CD4-positive, alpha-beta memory T cell (primary cell): ENCODE results near the gene ARPP21. TPM values are rescaled to one million over a fixed set of nuclear protein-coding genes. Genes with fewer than 3 reads are reported as not detected.

Source experiments
- CTCF ChIA-PET: fragments of 350-600 bp; sonication (Branson Sonifier 250); formaldehyde crosslinking; loops from one replicate; lab custom pipeline; 2021; ENCODE audit warnings: inconsistent platforms; ENCODE audit not compliant: partially characterized antibody; lab: Charles Lee
- POLR2A ChIA-PET: fragments of 350-600 bp; sonication (Branson Sonifier 250); formaldehyde crosslinking; loops from one replicate; lab custom pipeline; 2021; ENCODE audit not compliant: partially characterized antibody; lab: Charles Lee
- DNase-seq, 5 donors: peaks; one replicate each; pipeline versions ENCODE4 v3.0.0 to v3.0.0-alpha.2; 2020 to 2022; ENCODE audit warnings: mixed read lengths in 1 of 5
- H3K27ac ChIP-seq: one replicate; pipeline ENCODE4 v1.7.0; 2013; ENCODE audit warnings: low read depth, low read length
- H3K27me3 ChIP-seq: 2 replicates; pipeline ENCODE4 v1.7.0; 2013; ENCODE audit warnings: mild to moderate bottlenecking, low read length, moderate library complexity; ENCODE audit not compliant: insufficient read depth
- H3K36me3 ChIP-seq: 2 replicates; pipeline ENCODE4 v1.7.0; 2013; ENCODE audit warnings: mild to moderate bottlenecking, low read length, moderate library complexity; ENCODE audit not compliant: insufficient read depth
- H3K4me1 ChIP-seq: 2 replicates; pipeline ENCODE4 v1.7.0; 2013; ENCODE audit warnings: mild to moderate bottlenecking, low read length, moderate library complexity; ENCODE audit not compliant: insufficient read depth
- H3K4me3 ChIP-seq, 2 donors: one replicate each; pipeline ENCODE4 v1.7.0; 2013; ENCODE audit warnings: low read length in 2 of 2, mild to moderate bottlenecking in 1 of 2
- H3K9me3 ChIP-seq, 2 donors: one replicate each; pipeline ENCODE4 v1.7.0; 2013; ENCODE audit warnings: low read length in 2 of 2, control low read depth in 1 of 2; ENCODE audit not compliant: control insufficient read depth in 1 of 2
- H3K27ac Mint-ChIP-seq, 7 donors: one replicate each; pipeline ENCODE4 v1.8.0; 2020 to 2021; ENCODE audit warnings: mixed read lengths in 7 of 7, mild to moderate bottlenecking in 6 of 7, inconsistent platforms in 3 of 7, moderate library complexity in 3 of 7
- H3K27me3 Mint-ChIP-seq, 2 donors: one replicate each; pipeline ENCODE4 v1.8.0; 2020 to 2021; ENCODE audit warnings: mixed read lengths in 2 of 2
- H3K36me3 Mint-ChIP-seq, 2 donors: one replicate each; pipeline ENCODE4 v1.8.0; 2020 to 2021; ENCODE audit warnings: mixed read lengths in 2 of 2, inconsistent platforms in 1 of 2, mild to moderate bottlenecking in 1 of 2
- H3K4me1 Mint-ChIP-seq, 4 donors: one replicate each; pipeline ENCODE4 v1.8.0; 2020 to 2021; ENCODE audit warnings: mixed read lengths in 4 of 4, mild to moderate bottlenecking in 1 of 4
- H3K4me3 Mint-ChIP-seq, 8 donors: one replicate each; pipeline ENCODE4 v1.8.0; 2020 to 2021; ENCODE audit warnings: mixed read lengths in 8 of 8, mild to moderate bottlenecking in 7 of 8, moderate library complexity in 6 of 8, inconsistent platforms in 3 of 8
- H3K9me3 Mint-ChIP-seq, 8 donors: one replicate each; pipeline ENCODE4 v1.8.0; 2020 to 2021; ENCODE audit warnings: mixed read lengths in 8 of 8, mild to moderate bottlenecking in 5 of 8, inconsistent platforms in 3 of 8, moderate library complexity in 1 of 8
- intact Hi-C: fragments of 100-400 bp; cut with micrococcal nuclease; formaldehyde crosslinking; loops from one replicate; pipeline ENCODE4 v1.15.1; 2023
- polyA plus RNA-seq, 2 donors: library from polyadenylated mRNA; unstranded; fragments of 300-500 nt; fragmentation: Illumina TruSeq; gene quantifications; one replicate each; pipeline ENCODE4 v1.2.3, GENCODE V29; 2021
- total RNA-seq, 2 experiments: library from RNA; stranded (reverse); gene quantifications; one replicate each; pipeline ENCODE4 v1.2.3, GENCODE V29; 2021

ARPP21 gene
- total and polyA plus RNA-seq, 4 experiments from 2014 or later, result not detected

GRCh38 chr3:35721628-35722027, 82.3 kb downstream of the ARPP21 start:
- no peaks in the 10 kb centered on the region for H3K4me1 ChIP-seq
- H3K27ac Mint-ChIP-seq, result no peak overlapping the region
- no peaks in the 10 kb centered on the region for H3K27me3 Mint-ChIP-seq
- POLR2A ChIA-PET, result no interaction called here
- H3K4me3 ChIP-seq, result no peak overlapping the region
- no peaks in the 10 kb centered on the region for H3K27me3 ChIP-seq
- no peak overlapping the region for H3K4me3 Mint-ChIP-seq
- H3K36me3 Mint-ChIP-seq, result no peaks in the 10 kb centered on the region
- intact Hi-C loops, result no loop called here
- no peaks in the 10 kb centered on the region for H3K9me3 ChIP-seq
- H3K36me3 ChIP-seq, result no peaks in the 10 kb centered on the region
- no peaks in the 10 kb centered on the region for H3K4me1 Mint-ChIP-seq
- peaks cover 0 to 5% (median 0%) of the 10 kb centered on the region in 8 donors for H3K9me3 Mint-ChIP-seq
- no peak overlapping the region for H3K27ac ChIP-seq
- no peak for DNase-seq
- CTCF ChIA-PET, result no interaction called here

DNA sequence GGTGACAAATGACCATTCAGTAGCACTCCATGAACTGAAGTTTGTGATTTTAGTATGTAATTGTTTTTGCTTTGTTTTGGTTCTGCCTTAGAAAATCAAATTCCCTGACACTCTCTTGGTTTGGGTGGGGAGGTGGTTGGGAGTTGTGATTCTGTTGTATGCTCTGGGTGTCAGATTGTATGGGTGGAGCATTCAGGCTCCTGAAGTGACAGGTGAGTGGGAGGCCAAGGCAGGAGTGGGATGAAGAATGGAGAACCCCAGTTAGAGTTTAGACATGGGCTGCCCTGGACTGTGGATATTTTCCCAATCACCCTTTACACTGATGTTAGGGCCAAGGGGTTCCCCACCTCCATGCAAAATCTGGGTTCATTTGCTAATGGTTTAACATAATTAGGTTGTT, 83.6 kb downstream of the ARPP21 start:
- Histone ChIP-seq H3K4me1 (no peaks in the 10 kb centered on the region), H3K9me3 (no peaks in the 10 kb centered on the region), H3K36me3 (no peaks in the 10 kb centered on the region), H3K27ac (no peak overlapping the region), H3K4me3 (no peak overlapping the region), H3K27me3 (no peaks in the 10 kb centered on the region)
- H3K27me3 Mint-ChIP-seq, result no peaks in the 10 kb centered on the region
- H3K36me3 Mint-ChIP-seq, result no peaks in the 10 kb centered on the region
- intact Hi-C loops, result no loop called here
- no peak overlapping the region for H3K4me3 Mint-ChIP-seq
- no peaks in the 10 kb centered on the region for H3K4me1 Mint-ChIP-seq
- no peak overlapping the region for H3K27ac Mint-ChIP-seq
- ChIA-PET CTCF (no interaction called here), POLR2A (no interaction called here)
- peaks cover 0 to 5% (median 0%) of the 10 kb centered on the region in 8 donors for H3K9me3 Mint-ChIP-seq
- no peak for DNase-seq

DNA sequence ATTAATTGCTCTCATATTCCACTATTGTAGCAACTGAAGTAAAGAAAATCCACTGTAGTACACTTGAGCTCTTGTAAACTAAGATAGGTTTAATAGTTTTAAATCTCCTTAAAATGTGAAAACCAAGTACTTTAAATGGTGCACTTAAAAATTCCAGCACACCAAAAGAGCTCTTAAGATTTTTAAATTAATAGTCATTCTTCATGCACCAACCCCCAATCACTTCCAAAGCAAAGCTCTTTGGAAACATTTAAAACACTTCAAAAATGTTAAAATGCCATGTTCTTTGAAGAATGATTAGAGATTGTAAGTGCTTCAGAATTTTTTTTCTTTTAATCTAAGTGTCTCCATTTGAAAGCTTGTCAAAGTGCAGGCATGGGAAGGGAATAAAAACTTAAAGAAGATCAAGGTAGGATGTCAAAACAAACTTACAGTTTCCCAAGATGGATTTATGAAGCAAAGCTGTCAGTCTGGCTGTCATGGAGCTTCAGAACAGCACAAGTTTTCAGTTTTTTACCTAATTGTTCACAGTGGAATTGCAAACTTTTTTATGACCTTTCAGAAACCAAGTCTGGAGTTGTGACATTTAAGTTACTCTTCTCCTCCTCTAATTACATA, 84.3 kb downstream of the ARPP21 start:
- Histone ChIP-seq H3K36me3 (no peaks in the 10 kb centered on the region), H3K27me3 (no peaks in the 10 kb centered on the region), H3K9me3 (no peaks in the 10 kb centered on the region), H3K4me1 (no peaks in the 10 kb centered on the region), H3K4me3 (no peak overlapping the region), H3K27ac (no peak overlapping the region)
- Mint-ChIP-seq H3K27ac (no peak overlapping the region), H3K27me3 (no peaks in the 10 kb centered on the region), H3K9me3 (peaks cover 0 to 5% (median 0%) of the 10 kb centered on the region in 8 donors), H3K36me3 (no peaks in the 10 kb centered on the region), H3K4me1 (no peaks in the 10 kb centered on the region), H3K4me3 (no peak overlapping the region)
- DNase-seq, result no peak
- CTCF ChIA-PET, result no interaction called here
- intact Hi-C loops, result no loop called here
- POLR2A ChIA-PET, result no interaction called here

DNA sequence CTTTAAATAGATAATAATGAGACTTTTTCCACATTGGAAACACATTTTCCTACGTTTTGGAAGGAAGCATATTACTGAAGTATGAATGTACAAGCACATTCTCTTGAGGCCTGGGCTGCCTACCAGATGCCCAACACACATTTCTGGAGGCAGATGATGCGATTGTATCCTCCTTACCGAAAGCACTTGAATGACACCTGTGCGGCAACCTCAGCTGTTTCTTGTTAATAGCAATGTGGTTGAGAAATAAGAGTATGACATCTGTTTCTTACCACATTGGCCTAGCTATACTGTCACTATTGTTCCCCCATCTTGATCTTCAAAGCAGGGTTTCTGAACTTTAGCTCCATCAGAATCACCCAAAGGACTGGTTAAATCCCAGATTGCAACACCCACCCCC, 84.8 kb downstream of the ARPP21 start:
- Mint-ChIP-seq H3K27ac (no peak overlapping the region), H3K27me3 (no peaks in the 10 kb centered on the region), H3K9me3 (peaks cover 0 to 5% (median 0%) of the 10 kb centered on the region in 8 donors), H3K4me3 (no peak overlapping the region), H3K4me1 (no peaks in the 10 kb centered on the region), H3K36me3 (no peaks in the 10 kb centered on the region)
- Histone ChIP-seq H3K27ac (no peak overlapping the region), H3K27me3 (no peaks in the 10 kb centered on the region), H3K4me1 (no peaks in the 10 kb centered on the region), H3K9me3 (no peaks in the 10 kb centered on the region), H3K36me3 (no peaks in the 10 kb centered on the region), H3K4me3 (no peak overlapping the region)
- POLR2A ChIA-PET, result no interaction called here
- DNase-seq, result no peak
- intact Hi-C loops, result no loop called here
- CTCF ChIA-PET, result no interaction called here

GRCh38 chr3:35727179-35727578, 87.9 kb downstream of the ARPP21 start:
- Mint-ChIP-seq H3K9me3 (peaks cover 0 to 5% (median 0%) of the 10 kb centered on the region in 8 donors), H3K27ac (no peak overlapping the region), H3K36me3 (no peaks in the 10 kb centered on the region), H3K4me3 (no peak overlapping the region), H3K4me1 (no peaks in the 10 kb centered on the region), H3K27me3 (no peaks in the 10 kb centered on the region)
- H3K4me1 ChIP-seq, result no peaks in the 10 kb centered on the region
- CTCF ChIA-PET, result no interaction called here
- H3K4me3 ChIP-seq, result no peak overlapping the region
- DNase-seq, result no peak
- H3K9me3 ChIP-seq, result no peaks in the 10 kb centered on the region
- no peak overlapping the region for H3K27ac ChIP-seq
- no peaks in the 10 kb centered on the region for H3K36me3 ChIP-seq
- no peaks in the 10 kb centered on the region for H3K27me3 ChIP-seq
- POLR2A ChIA-PET, result no interaction called here
- intact Hi-C loops, result no loop called here

GRCh38 chr3:35733341-35733740, 94.0 kb downstream of the ARPP21 start:
- no peak overlapping the region for H3K4me3 ChIP-seq
- no peak overlapping the region for H3K27ac Mint-ChIP-seq
- H3K9me3 Mint-ChIP-seq, result peaks cover 0 to 6% (median 2%) of the 10 kb centered on the region in 8 donors
- no peaks in the 10 kb centered on the region for H3K36me3 ChIP-seq
- ChIA-PET CTCF (no interaction called here), POLR2A (no interaction called here)
- H3K36me3 Mint-ChIP-seq, result no peaks in the 10 kb centered on the region
- no peak overlapping the region for H3K27ac ChIP-seq
- no peaks in the 10 kb centered on the region for H3K4me1 Mint-ChIP-seq
- intact Hi-C loops, result no loop called here
- no peaks in the 10 kb centered on the region for H3K27me3 ChIP-seq
- DNase-seq, result no peak
- H3K4me1 ChIP-seq, result no peaks in the 10 kb centered on the region
- no peak overlapping the region for H3K4me3 Mint-ChIP-seq
- H3K9me3 ChIP-seq, result no peaks in the 10 kb centered on the region
- no peaks in the 10 kb centered on the region for H3K27me3 Mint-ChIP-seq

DNA sequence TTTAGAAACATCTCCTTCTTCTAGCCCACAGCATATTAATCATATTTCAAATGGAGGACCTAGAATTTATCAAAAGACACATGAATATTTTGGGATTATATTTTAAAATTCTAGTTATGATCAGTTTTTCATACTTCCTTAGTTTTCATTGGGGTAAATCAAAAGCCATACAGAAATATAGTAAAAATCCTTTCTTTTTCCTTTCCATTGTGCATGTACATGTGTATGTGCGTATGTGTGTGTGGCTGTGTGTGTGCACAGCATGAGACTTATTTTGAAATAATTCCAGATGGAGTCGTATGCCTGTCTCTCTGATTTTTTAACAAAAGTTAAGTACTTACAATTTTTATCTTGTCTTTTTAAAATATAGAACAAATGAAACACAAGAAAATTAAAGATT, 94.5 kb downstream of the ARPP21 start:
- DNase-seq, result no peak
- H3K9me3 ChIP-seq, result no peaks in the 10 kb centered on the region
- H3K36me3 ChIP-seq, result no peaks in the 10 kb centered on the region
- CTCF ChIA-PET, result no interaction called here
- H3K27ac ChIP-seq, result no peak overlapping the region
- no peaks in the 10 kb centered on the region for H3K4me1 Mint-ChIP-seq
- intact Hi-C loops, result no loop called here
- no peaks in the 10 kb centered on the region for H3K27me3 Mint-ChIP-seq
- H3K4me1 ChIP-seq, result no peaks in the 10 kb centered on the region
- H3K27ac Mint-ChIP-seq, result no peak overlapping the region
- peaks cover 0 to 7% (median 2%) of the 10 kb centered on the region in 8 donors for H3K9me3 Mint-ChIP-seq
- H3K4me3 Mint-ChIP-seq, result no peak overlapping the region
- POLR2A ChIA-PET, result no interaction called here
- H3K4me3 ChIP-seq, result no peak overlapping the region
- H3K36me3 Mint-ChIP-seq, result no peaks in the 10 kb centered on the region
- H3K27me3 ChIP-seq, result no peaks in the 10 kb centered on the region

- DNase-seq, result no peak
- H3K27me3 ChIP-seq, result no peaks in the 10 kb centered on the region
- Mint-ChIP-seq H3K4me3 (no peak overlapping the region), H3K27me3 (no peaks in the 10 kb centered on the region), H3K27ac (no peak overlapping the region), H3K9me3 (peaks cover 0 to 10% (median 2%) of the 10 kb centered on the region in 8 donors), H3K4me1 (no peaks in the 10 kb centered on the region), H3K36me3 (no peaks in the 10 kb centered on the region)
- intact Hi-C loops, result no loop called here
- no peaks in the 10 kb centered on the region for H3K4me1 ChIP-seq
- no peak overlapping the region for H3K4me3 ChIP-seq
- ChIA-PET POLR2A (no interaction called here), CTCF (no interaction called here)
- H3K27ac ChIP-seq, result no peak overlapping the region
- no peaks in the 10 kb centered on the region for H3K9me3 ChIP-seq
- H3K36me3 ChIP-seq, result no peaks in the 10 kb centered on the region
These were observed 97.8 kb downstream of the ARPP21 start for GRCh38 chr3:35737080-35737479.
